22Rv1 (cell line): ENCODE measurements around the gene RAP1A.
"Not testable (repeated sequence)": the region's sequence is repeated elsewhere in the genome, so short reads cannot be mapped to it uniquely, and the experiment has no call there.

ENCODE experiments used
- H3K27ac ChIP-seq: fragments of 450-650 bp; 2 replicates; pipeline ENCODE4 v1.5.1; 2017
- CTCF ChIP-seq: fragments of 450-650 bp; IDR thresholded peaks from 2 replicates; pipeline ENCODE4 v1.5.1; 2017; ENCODE audit warnings: mild to moderate bottlenecking
- ZFX ChIP-seq: fragments of 450-650 bp; IDR thresholded peaks from 2 replicates; pipeline ENCODE4 v1.6.1; 2017; ENCODE audit warnings: antibody characterized with exemption, borderline replicate concordance

The RAP1A gene

GRCh38 chr1:111604931-111605330 is 14.7 kb upstream of the RAP1A start:
- no peak for TF ChIP-seq CTCF
- TF ChIP-seq ZFX: no peak
- H3K27ac ChIP-seq: no peak overlapping the region

GRCh38 chr1:111605576-111605975 is 14.0 kb upstream of the RAP1A start:
- H3K27ac ChIP-seq: no peak overlapping the region
- TF ChIP-seq ZFX (no peak), CTCF (no peak)

GRCh38 chr1:111606457-111607215 is 13.0 kb upstream of the RAP1A start:
- not testable (repeated sequence) for H3K27ac ChIP-seq

- not testable (repeated sequence) for H3K27ac ChIP-seq
Measured at GRCh38 chr1:111608528-111608927, 11.1 kb upstream of the RAP1A start.

- H3K27ac ChIP-seq: no peak overlapping the region
Measured at GRCh38 chr1:111611986-111612385, 7.6 kb upstream of the RAP1A start.

GRCh38 chr1:111615870-111616715 is 3.5 kb upstream of the RAP1A start:
- TF ChIP-seq CTCF (no peak), ZFX (no peak)
- H3K27ac ChIP-seq: no peak overlapping the region

More at GRCh38 chr1:111611986-111612385, 7.6 kb upstream of the RAP1A start:
- TF ChIP-seq CTCF (no peak), ZFX (no peak)

- no peak overlapping the region for H3K27ac ChIP-seq
- TF ChIP-seq CTCF (no peak), ZFX (no peak)
Measured at GRCh38 chr1:111618081-111618480, 1.5 kb upstream of the RAP1A start.

GRCh38 chr1:111618961-111619634 is 491 bp upstream of the RAP1A start:
- no peak overlapping the region for H3K27ac ChIP-seq
- TF ChIP-seq CTCF (no peak), ZFX (no peak)
